Measurements from ENCODE around the gene DAB2IP.

DNA sequence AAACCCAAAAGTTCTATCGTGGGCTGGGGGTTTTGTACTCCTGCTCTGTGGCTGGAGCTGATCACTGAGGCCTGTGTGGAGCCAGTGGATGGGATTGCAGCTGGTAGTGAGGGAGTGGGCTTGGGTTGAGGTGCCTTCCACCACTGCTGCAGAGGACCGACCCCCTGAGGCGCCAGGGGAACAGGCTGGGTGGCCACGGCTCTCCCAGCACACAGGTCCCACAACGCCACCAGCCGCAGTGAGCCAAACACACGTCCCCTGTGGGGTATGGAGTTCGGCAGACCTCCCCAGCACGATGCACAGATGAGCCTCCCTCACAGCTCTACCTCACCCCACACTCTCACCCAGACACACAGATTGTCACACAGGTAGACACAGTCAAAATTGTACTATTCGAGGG lies 109.1 kb downstream of the DAB2IP start:
- no peak for TF ChIP-seq POLR2A (IDR thresholded peaks at IDR 0.05; ENCODE audit: low read depth, low read length)
- TF ChIP-seq SMC3 (IDR thresholded peaks at IDR 0.05; ENCODE audit: low read depth, low read length): no peak
- TF ChIP-seq CTCF (conservative IDR thresholded peaks at IDR 0.05; ENCODE audit: low read depth, low read length): no peak
- TF ChIP-seq BHLHE40 (IDR thresholded peaks at IDR 0.05; ENCODE audit: low read depth, low read length): no peak
- no peak for TF ChIP-seq MXI1 (IDR thresholded peaks at IDR 0.05; ENCODE audit: borderline replicate concordance, low read depth, low read length)
- no peak for TF ChIP-seq CEBPB (IDR thresholded peaks at IDR 0.05; ENCODE audit: low read depth, low read length)
- no peak for TF ChIP-seq FOS (IDR thresholded peaks at IDR 0.05; ENCODE audit: low read depth, low read length)
- TF ChIP-seq, protein P1, sequence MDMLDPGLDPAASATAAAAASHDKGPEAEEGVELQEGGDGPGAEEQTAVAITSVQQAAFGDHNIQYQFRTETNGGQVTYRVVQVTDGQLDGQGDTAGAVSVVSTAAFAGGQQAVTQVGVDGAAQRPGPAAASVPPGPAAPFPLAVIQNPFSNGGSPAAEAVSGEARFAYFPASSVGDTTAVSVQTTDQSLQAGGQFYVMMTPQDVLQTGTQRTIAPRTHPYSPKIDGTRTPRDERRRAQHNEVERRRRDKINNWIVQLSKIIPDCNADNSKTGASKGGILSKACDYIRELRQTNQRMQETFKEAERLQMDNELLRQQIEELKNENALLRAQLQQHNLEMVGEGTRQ (IDR thresholded peaks at IDR 0.05; ENCODE audit: low read depth, low read length): no peak
